KMS-11 (cell line): ENCODE results near the gene CPT1B.

ENCODE experiments used
- H2AFZ ChIP-seq: fragments of 200-600 bp; sonication (generic); 2 replicates; pipeline ENCODE4 v1.6.1; 2016; ENCODE audit warnings: antibody characterized with exemption, mixed run types, low read depth
- H3K27ac ChIP-seq: fragments of 200-600 bp; sonication (generic); 2 replicates; pipeline ENCODE4 v1.6.1; 2016; ENCODE audit warnings: mild to moderate bottlenecking, mixed run types
- H3K27me3 ChIP-seq: fragments of 200-600 bp; sonication (generic); 2 replicates; pipeline ENCODE4 v1.6.1; 2017; ENCODE audit warnings: mild to moderate bottlenecking, low read depth, mixed run types, moderate library complexity; ENCODE audit not compliant: insufficient read depth
- H3K36me3 ChIP-seq: fragments of 200-600 bp; sonication (generic); 2 replicates; pipeline ENCODE4 v1.6.1; 2017; ENCODE audit warnings: mild to moderate bottlenecking, mixed run types; ENCODE audit not compliant: insufficient read depth
- H3K4me1 ChIP-seq: fragments of 200-600 bp; sonication (generic); 2 replicates; pipeline ENCODE4 v1.6.1; 2016; ENCODE audit warnings: mild to moderate bottlenecking, low read depth, mixed run types; ENCODE audit not compliant: poor library complexity, severe bottlenecking
- H3K4me2 ChIP-seq: fragments of 200-600 bp; sonication (generic); 2 replicates; pipeline ENCODE4 v1.7.0; 2016; ENCODE audit warnings: mild to moderate bottlenecking, mixed run types
- H3K4me3 ChIP-seq: fragments of 200-600 bp; sonication (generic); IDR thresholded peaks from 2 replicates; pipeline ENCODE4 v1.6.1; 2017; ENCODE audit warnings: low read depth, low read length, mixed read lengths; ENCODE audit not compliant: insufficient read depth
- H3K79me2 ChIP-seq: fragments of 200-600 bp; sonication (generic); 2 replicates; pipeline ENCODE4 v1.6.1; 2016; ENCODE audit warnings: low read depth, mixed run types; ENCODE audit not compliant: insufficient read depth
- H3K9ac ChIP-seq: fragments of 200-600 bp; sonication (generic); 2 replicates; pipeline ENCODE4 v1.6.1; 2016; ENCODE audit warnings: mild to moderate bottlenecking, mixed run types
- H4K20me1 ChIP-seq: fragments of 200-600 bp; sonication (generic); 2 replicates; pipeline ENCODE4 v1.6.1; 2016; ENCODE audit warnings: mild to moderate bottlenecking, mixed run types; ENCODE audit not compliant: insufficient read depth
- TF ChIP-seq, protein P1 (sequence below): fragments of 200-600 bp; sonication (generic); conservative IDR thresholded peaks from 2 replicates; pipeline ENCODE4 v1.6.1; 2017; ENCODE audit warnings: low read depth, mild to moderate bottlenecking, antibody characterized with exemption, low read length, moderate library complexity, mixed read lengths

CPT1B gene

DNA sequence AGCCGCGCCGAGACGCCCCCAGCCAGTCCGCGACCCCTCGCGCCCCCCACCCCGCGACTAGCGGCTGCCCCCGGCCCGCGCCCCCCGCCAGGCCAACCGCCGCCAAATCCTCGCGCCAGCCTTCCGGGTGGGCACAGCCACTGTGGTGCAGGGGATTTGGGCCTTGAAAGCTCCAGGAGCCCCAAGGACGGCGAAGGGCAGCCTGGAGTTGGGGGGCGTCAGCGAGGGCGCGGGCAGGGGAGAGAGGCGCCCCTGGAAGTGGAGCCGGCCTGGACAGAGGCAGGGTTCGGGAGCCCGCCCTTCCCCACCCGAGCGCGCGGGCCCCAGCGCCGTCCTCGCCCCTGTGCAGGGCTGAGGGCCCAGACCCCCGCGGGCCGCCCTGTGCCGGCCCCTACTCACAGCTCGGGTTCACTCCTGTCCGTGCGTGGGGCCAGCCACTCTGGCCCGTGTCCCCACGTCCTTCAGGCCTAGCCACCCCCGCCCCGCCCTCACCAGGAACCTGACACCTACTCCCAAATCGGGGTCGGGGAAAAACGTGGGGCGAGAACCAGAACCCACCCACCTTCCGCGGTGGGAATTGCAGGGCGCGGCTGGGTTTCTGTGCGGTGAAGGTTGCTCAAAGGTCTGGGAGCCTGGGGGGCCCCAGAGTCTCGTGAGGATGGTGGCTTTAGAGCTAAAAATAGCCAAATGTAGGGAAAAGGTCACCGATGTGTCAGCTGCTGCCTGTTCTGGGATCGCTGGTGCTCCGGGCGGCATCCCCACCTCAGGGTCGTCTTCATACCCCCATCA is at the start of gene CPT1B:
TSS of gene CPT1B (minus strand) at position 441 of the 789 bp plus-strand sequence. CDS start 512 bp downstream, outside the sequence.
- TF ChIP-seq, protein P1, sequence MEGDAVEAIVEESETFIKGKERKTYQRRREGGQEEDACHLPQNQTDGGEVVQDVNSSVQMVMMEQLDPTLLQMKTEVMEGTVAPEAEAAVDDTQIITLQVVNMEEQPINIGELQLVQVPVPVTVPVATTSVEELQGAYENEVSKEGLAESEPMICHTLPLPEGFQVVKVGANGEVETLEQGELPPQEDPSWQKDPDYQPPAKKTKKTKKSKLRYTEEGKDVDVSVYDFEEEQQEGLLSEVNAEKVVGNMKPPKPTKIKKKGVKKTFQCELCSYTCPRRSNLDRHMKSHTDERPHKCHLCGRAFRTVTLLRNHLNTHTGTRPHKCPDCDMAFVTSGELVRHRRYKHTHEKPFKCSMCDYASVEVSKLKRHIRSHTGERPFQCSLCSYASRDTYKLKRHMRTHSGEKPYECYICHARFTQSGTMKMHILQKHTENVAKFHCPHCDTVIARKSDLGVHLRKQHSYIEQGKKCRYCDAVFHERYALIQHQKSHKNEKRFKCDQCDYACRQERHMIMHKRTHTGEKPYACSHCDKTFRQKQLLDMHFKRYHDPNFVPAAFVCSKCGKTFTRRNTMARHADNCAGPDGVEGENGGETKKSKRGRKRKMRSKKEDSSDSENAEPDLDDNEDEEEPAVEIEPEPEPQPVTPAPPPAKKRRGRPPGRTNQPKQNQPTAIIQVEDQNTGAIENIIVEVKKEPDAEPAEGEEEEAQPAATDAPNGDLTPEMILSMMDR, result no peak

DNA sequence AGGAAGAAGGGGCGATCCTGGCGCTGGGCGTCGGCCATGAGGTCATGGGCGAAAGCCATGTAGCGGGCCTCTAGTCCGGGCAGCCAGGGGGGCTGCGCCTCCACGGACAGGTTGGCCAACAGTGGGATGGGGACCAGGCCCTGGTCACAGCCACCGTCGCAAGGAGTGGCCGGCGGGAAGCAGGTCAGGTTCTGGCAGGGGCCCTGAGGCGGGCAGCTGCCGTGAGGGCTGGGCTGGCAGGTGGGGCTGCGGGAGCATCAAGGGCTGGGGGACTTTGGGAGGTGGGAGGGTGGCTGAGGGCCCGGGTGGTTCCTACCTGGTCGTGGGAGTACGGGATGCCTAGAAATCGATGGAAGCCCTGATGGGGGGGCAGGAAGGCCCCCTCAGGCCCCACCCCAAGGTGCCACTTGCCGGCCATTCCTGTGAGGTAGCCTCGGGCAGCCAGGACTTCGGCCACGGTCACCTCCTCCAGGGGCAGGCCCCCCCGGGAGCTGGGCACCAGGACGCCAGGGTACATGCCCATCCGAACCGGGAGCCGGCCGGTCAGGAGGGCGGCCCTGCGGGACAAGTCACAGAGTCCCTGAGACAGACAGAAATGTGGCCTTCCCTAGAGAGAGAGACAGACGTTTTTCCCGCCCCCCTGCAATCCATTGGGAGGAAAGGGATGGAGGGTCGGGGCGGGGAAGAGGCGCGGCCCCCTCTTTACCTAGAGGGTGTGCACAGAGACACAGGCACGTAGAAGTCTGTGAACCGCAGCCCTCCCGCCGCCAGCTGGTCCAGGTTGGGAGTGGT is 48.8 kb upstream of the CPT1B start:
- H3K79me2 ChIP-seq, result no peaks in the 10 kb centered on the region
- TF ChIP-seq, protein P1, result no peak
- no peak overlapping the region for H3K4me3 ChIP-seq
- peak overlapping the region; percentile 51; the same call in 1 of the 2 replicates for H3K4me2 ChIP-seq
- peaks cover 6% of the 10 kb centered on the region for H3K4me1 ChIP-seq
- no peak overlapping the region for H3K27ac ChIP-seq
- H3K36me3 ChIP-seq, result no peaks in the 10 kb centered on the region
- no peak overlapping the region for H3K9ac ChIP-seq
- H4K20me1 ChIP-seq, result no peaks in the 10 kb centered on the region
- H2AFZ ChIP-seq, result no peak overlapping the region; the same call in 1 of the 2 replicates
- no peaks in the 10 kb centered on the region for H3K27me3 ChIP-seq

More for the DNA sequence above, at the start of gene CPT1B:
- H3K4me1 ChIP-seq, result peaks cover 4% of the 10 kb centered on the region
- no peak within 1 kb of the TSS for H2AFZ ChIP-seq
- no peaks in the 10 kb centered on the region for H4K20me1 ChIP-seq
- no peaks in the 10 kb centered on the region for H3K27me3 ChIP-seq
- no peak within 1 kb of the TSS for H3K4me3 ChIP-seq
- no peak within 1 kb of the TSS for H3K27ac ChIP-seq
- no peaks in the 10 kb centered on the region for H3K79me2 ChIP-seq
- H3K4me2 ChIP-seq, result no peak within 1 kb of the TSS
- H3K36me3 ChIP-seq, result no peaks in the 10 kb centered on the region
- H3K9ac ChIP-seq, result no peak within 1 kb of the TSS

DNA sequence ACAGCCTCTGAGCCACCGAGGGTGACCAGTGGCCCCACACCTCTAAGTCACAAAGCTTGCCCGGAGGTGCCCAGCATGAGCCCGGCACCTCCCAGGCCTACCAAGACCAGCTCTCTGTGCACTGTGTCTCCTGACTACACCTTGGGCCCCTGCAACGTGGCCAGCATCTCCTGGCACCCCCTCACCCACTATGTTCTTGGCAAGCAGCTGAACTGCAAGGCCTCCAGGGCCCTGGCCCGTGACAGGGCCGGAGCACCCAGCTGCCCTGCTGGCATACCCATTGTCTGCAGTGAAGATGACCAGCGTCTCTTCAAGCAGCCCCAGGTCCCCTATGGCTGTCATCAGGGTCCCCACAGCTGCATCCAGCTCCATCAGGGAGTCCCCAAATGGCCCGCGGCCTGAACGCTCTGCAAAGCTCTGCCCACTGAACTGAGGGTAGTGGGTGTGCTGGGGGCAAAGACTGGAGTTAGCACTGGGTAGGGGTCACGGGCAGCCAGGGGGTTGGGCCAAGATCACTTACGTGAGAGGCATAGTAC is 48.2 kb upstream of the CPT1B start:
- Histone ChIP-seq H2AFZ (no peak overlapping the region), H4K20me1 (no peaks in the 10 kb centered on the region), H3K4me1 (peaks cover 6% of the 10 kb centered on the region), H3K4me2 (no peak overlapping the region), H3K79me2 (no peaks in the 10 kb centered on the region), H3K36me3 (no peaks in the 10 kb centered on the region), H3K27ac (no peak overlapping the region), H3K9ac (no peak overlapping the region), H3K4me3 (no peak overlapping the region), H3K27me3 (no peaks in the 10 kb centered on the region)
- TF ChIP-seq, protein P1, result no peak

DNA sequence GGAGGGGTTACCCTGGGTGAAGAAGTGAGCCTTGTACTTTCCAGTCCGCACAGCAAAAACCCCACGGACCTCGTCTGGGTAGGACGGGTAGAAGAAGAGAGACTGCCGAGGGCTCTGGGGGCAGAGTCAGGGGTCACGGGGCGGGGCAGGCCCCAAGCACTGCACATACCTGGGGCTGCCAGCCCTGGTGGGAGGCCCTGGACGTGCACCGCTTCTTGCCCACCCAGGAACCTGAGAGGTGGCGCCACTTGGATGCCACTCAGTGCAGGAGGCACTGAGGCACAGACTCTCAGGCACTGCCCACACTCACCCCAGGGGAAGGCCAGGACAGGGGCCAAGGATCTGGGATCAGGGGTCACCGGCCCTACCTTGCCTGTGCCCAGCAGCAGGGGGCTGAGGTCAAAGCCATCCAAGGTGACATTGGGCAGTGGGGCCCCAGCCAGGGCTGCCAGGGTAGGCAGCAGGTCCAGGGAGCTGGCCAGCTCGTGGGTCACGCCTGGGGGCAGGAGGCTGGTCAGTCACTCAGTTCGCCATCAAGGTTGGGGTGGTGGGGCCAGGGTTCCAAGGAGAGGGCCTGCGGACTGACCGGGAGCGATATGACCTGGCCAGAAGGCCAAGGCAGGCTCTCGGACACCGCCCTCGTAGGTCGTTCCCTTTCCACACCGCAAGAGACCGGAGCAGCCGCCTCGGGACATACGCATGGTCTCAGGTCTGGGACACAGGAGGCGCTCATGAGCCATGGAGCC is 47.5 kb upstream of the CPT1B start:
- Histone ChIP-seq H2AFZ (no peak overlapping the region), H4K20me1 (no peaks in the 10 kb centered on the region), H3K9ac (no peak overlapping the region), H3K4me3 (no peak overlapping the region), H3K79me2 (no peaks in the 10 kb centered on the region), H3K4me2 (no peak overlapping the region), H3K4me1 (peaks cover 6% of the 10 kb centered on the region), H3K36me3 (no peaks in the 10 kb centered on the region), H3K27me3 (no peaks in the 10 kb centered on the region), H3K27ac (no peak overlapping the region)
- TF ChIP-seq, protein P1, result no peak
